ENCODE data around the gene MARK3. TPM values are rescaled to one million over a fixed set of nuclear protein-coding genes. Genes with fewer than 3 reads are reported as not detected.
A peak's percentile ranks its signal among the peaks of the same experiment; 100 is the strongest.

The MARK3 gene
- total and polyA plus RNA-seq, 10 of the 15 experiments (the other 5 are each of a cell fraction or from before 2014, with no cell fraction given) = 10.7 to 75.1 (median 41.4) TPM

- TF ChIP-seq, protein P1, sequence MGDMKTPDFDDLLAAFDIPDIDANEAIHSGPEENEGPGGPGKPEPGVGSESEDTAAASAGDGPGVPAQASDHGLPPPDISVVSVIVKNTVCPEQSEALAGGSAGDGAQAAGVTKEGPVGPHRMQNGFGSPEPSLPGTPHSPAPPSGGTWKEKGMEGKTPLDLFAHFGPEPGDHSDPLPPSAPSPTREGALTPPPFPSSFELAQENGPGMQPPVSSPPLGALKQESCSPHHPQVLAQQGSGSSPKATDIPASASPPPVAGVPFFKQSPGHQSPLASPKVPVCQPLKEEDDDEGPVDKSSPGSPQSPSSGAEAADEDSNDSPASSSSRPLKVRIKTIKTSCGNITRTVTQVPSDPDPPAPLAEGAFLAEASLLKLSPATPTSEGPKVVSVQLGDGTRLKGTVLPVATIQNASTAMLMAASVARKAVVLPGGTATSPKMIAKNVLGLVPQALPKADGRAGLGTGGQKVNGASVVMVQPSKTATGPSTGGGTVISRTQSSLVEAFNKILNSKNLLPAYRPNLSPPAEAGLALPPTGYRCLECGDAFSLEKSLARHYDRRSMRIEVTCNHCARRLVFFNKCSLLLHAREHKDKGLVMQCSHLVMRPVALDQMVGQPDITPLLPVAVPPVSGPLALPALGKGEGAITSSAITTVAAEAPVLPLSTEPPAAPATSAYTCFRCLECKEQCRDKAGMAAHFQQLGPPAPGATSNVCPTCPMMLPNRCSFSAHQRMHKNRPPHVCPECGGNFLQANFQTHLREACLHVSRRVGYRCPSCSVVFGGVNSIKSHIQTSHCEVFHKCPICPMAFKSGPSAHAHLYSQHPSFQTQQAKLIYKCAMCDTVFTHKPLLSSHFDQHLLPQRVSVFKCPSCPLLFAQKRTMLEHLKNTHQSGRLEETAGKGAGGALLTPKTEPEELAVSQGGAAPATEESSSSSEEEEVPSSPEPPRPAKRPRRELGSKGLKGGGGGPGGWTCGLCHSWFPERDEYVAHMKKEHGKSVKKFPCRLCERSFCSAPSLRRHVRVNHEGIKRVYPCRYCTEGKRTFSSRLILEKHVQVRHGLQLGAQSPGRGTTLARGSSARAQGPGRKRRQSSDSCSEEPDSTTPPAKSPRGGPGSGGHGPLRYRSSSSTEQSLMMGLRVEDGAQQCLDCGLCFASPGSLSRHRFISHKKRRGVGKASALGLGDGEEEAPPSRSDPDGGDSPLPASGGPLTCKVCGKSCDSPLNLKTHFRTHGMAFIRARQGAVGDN (IDR thresholded peaks at IDR 0.05) = peak; percentile 100
- no peak for TF ChIP-seq ZNF622 (IDR thresholded peaks at IDR 0.05)
- no peak for TF ChIP-seq SMAD5 (IDR thresholded peaks at IDR 0.05; ENCODE audit: low read depth)
- TF ChIP-seq WRNIP1 (IDR thresholded peaks at IDR 0.05; ENCODE audit: borderline replicate concordance, low read depth, low read length) = no peak
These were observed 42.5 kb downstream of the MARK3 start (continued) for GRCh38 chr14:103427485-103428443.

All from GM12878 (cell line).